ENCODE measurements around the gene RGS3. TPM values are rescaled to one million over a fixed set of nuclear protein-coding genes. Genes with fewer than 3 reads are reported as not detected.

Gene RGS3
- total and polyA plus RNA-seq, 2 of the 13 experiments (the other 11 are each of a cell fraction or from before 2014, with no cell fraction given), result 17.1 to 28.8 TPM

GRCh38 chr9:113616621-113617496 lies 153.3 kb downstream of the RGS3 start (continued):
- no peak for TF ChIP-seq HMGXB4 (CRISPR knock-in tag; IDR thresholded peaks at IDR 0.05; ENCODE audit: borderline replicate concordance in 1 of 2, low read depth in 1 of 2)
- no peak for TF ChIP-seq AKNA (CRISPR knock-in tag; IDR thresholded peaks at IDR 0.05; ENCODE audit: borderline replicate concordance)
- peak; percentile 64 for TF ChIP-seq ZNF687 (CRISPR knock-in tag; IDR thresholded peaks at IDR 0.05)
